Astrocyte (in vitro differentiated cells and primary cell): ENCODE data around the gene RPL39L.

Experiments
- EZH2 ChIP-seq: IDR thresholded peaks from 2 replicates; pipeline ENCODE4 v1.6.1; 2012; ENCODE audit warnings: mild to moderate bottlenecking, low read length, inconsistent platforms; ENCODE audit not compliant: insufficient read depth
- TF ChIP-seq, protein P1 (sequence below): IDR thresholded peaks from 2 replicates; pipeline ENCODE4 v1.5.1; 2011; ENCODE audit warnings: low read depth, mild to moderate bottlenecking, inconsistent platforms, low read length, moderate library complexity; ENCODE audit not compliant: insufficient read depth

DNA sequence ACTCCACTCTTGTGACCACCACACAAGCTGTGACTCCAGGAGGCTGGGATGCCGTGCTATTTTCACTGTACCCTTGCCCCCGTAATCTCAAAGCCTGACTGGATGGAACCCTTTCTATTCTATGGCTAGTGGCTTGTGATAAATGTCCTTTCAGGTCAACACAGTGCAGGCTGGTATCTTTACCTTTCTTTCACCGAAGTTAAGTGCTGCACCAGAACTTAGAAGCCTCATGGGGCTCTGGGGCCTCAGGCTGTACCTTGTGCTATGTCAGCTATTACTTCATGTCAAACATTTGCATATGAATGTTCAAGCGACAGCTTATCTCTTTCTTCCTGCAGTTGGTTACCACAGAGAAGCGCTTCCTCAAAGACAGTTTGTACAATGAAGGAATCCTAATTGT lies 66.8 kb downstream of the RPL39L start:
- TF ChIP-seq EZH2 = no peak
- TF ChIP-seq, protein P1, sequence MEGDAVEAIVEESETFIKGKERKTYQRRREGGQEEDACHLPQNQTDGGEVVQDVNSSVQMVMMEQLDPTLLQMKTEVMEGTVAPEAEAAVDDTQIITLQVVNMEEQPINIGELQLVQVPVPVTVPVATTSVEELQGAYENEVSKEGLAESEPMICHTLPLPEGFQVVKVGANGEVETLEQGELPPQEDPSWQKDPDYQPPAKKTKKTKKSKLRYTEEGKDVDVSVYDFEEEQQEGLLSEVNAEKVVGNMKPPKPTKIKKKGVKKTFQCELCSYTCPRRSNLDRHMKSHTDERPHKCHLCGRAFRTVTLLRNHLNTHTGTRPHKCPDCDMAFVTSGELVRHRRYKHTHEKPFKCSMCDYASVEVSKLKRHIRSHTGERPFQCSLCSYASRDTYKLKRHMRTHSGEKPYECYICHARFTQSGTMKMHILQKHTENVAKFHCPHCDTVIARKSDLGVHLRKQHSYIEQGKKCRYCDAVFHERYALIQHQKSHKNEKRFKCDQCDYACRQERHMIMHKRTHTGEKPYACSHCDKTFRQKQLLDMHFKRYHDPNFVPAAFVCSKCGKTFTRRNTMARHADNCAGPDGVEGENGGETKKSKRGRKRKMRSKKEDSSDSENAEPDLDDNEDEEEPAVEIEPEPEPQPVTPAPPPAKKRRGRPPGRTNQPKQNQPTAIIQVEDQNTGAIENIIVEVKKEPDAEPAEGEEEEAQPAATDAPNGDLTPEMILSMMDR = no peak
